SH-SY5Y (cell line): Measurements from ENCODE around the gene PAX5.

Experiments used
- GATA2 ChIP-seq: IDR thresholded peaks from 2 replicates; pipeline ENCODE4 v1.6.1; 2011; ENCODE audit warnings: mild to moderate bottlenecking, low read depth, low read length
- GATA3 ChIP-seq: IDR thresholded peaks from 2 replicates; pipeline ENCODE4 v1.6.1; 2011; ENCODE audit warnings: low read depth, mild to moderate bottlenecking, low read length, moderate library complexity

- no peak for TF ChIP-seq GATA2
- TF ChIP-seq GATA3: no peak
These were observed 160.7 kb downstream of the PAX5 start for GRCh38 chr9:36873247-36873875.
